Skeletal muscle satellite cell (primary cell): ENCODE data around the gene SOD1.
A peak's percentile ranks its signal among the peaks of the same experiment; 100 is the strongest.

Experiments
- H3K27me3 ChIP-seq: 2 replicates; pipeline ENCODE4 v1.7.0; 2013; ENCODE audit warnings: low read length; ENCODE audit not compliant: control insufficient read depth, insufficient read depth
- H3K36me3 ChIP-seq: 2 replicates; pipeline ENCODE4 v1.7.0; 2013; ENCODE audit warnings: mild to moderate bottlenecking, control low read depth, low read length; ENCODE audit not compliant: insufficient read depth
- H3K4me1 ChIP-seq: 2 replicates; pipeline ENCODE4 v1.7.0; 2013; ENCODE audit warnings: low read length; ENCODE audit not compliant: control insufficient read depth, insufficient read depth
- H3K4me2 ChIP-seq: 2 replicates; pipeline ENCODE4 v1.7.0; 2013; ENCODE audit warnings: mild to moderate bottlenecking, low read length
- H3K4me3 ChIP-seq: 2 replicates; pipeline ENCODE4 v1.7.0; 2013; ENCODE audit warnings: low read length
- H3K9ac ChIP-seq: 2 replicates; pipeline ENCODE4 v1.7.0; 2013; ENCODE audit warnings: mild to moderate bottlenecking, low read depth, low read length, moderate library complexity
- H3K9me3 ChIP-seq: replicated peaks from 2 replicates; pipeline ENCODE4 v1.7.0; 2013; ENCODE audit warnings: mild to moderate bottlenecking, control low read depth, low read length

Gene SOD1

GRCh38 chr21:31684918-31685317 is 25.4 kb downstream of the SOD1 start:
- Histone ChIP-seq H3K9me3 (no peaks in the 10 kb centered on the region), H3K4me3 (no peak overlapping the region), H3K9ac (no peak overlapping the region), H3K4me1 (no peaks in the 10 kb centered on the region), H3K4me2 (no peak overlapping the region), H3K36me3 (peaks cover 59% of the 10 kb centered on the region), H3K27me3 (no peaks in the 10 kb centered on the region)

GRCh38 chr21:31686272-31686915 is 26.9 kb downstream of the SOD1 start:
- H3K9ac ChIP-seq: no peak overlapping the region
- H3K36me3 ChIP-seq: peaks cover 71% of the 10 kb centered on the region
- no peaks in the 10 kb centered on the region for H3K4me1 ChIP-seq
- no peaks in the 10 kb centered on the region for H3K27me3 ChIP-seq
- H3K9me3 ChIP-seq: no peaks in the 10 kb centered on the region
- H3K4me3 ChIP-seq: no peak overlapping the region
- no peak overlapping the region for H3K4me2 ChIP-seq

- Histone ChIP-seq H3K4me1 (no peaks in the 10 kb centered on the region), H3K4me3 (no peak overlapping the region), H3K9ac (no peak overlapping the region), H3K4me2 (no peak overlapping the region), H3K36me3 (peaks cover 78% of the 10 kb centered on the region), H3K27me3 (no peaks in the 10 kb centered on the region), H3K9me3 (no peaks in the 10 kb centered on the region)
Observed at GRCh38 chr21:31687108-31687507, 27.6 kb downstream of the SOD1 start.

- Histone ChIP-seq H3K4me1 (no peaks in the 10 kb centered on the region), H3K9ac (no peak overlapping the region), H3K4me2 (no peak overlapping the region), H3K27me3 (no peaks in the 10 kb centered on the region), H3K4me3 (no peak overlapping the region), H3K9me3 (no peaks in the 10 kb centered on the region), H3K36me3 (peaks cover 80% of the 10 kb centered on the region)
Observed at GRCh38 chr21:31688603-31689368, 29.3 kb downstream of the SOD1 start.

- Histone ChIP-seq H3K4me3 (no peak overlapping the region), H3K4me2 (no peak overlapping the region), H3K4me1 (no peaks in the 10 kb centered on the region), H3K9ac (no peak overlapping the region), H3K27me3 (no peaks in the 10 kb centered on the region), H3K9me3 (no peaks in the 10 kb centered on the region), H3K36me3 (peaks cover 81% of the 10 kb centered on the region)
Observed at GRCh38 chr21:31693222-31693621, 33.7 kb downstream of the SOD1 start.

GRCh38 chr21:31696424-31696823 is 36.9 kb downstream of the SOD1 start:
- Histone ChIP-seq H3K9ac (no peak overlapping the region), H3K36me3 (peaks cover 86% of the 10 kb centered on the region), H3K4me3 (no peak overlapping the region), H3K27me3 (no peaks in the 10 kb centered on the region), H3K4me2 (no peak overlapping the region), H3K4me1 (no peaks in the 10 kb centered on the region), H3K9me3 (no peaks in the 10 kb centered on the region)

GRCh38 chr21:31698461-31698860 is 39.0 kb downstream of the SOD1 start:
- H3K36me3 ChIP-seq: peaks cover 75% of the 10 kb centered on the region
- no peak overlapping the region for H3K4me3 ChIP-seq
- no peaks in the 10 kb centered on the region for H3K9me3 ChIP-seq
- no peak overlapping the region for H3K4me2 ChIP-seq
- H3K9ac ChIP-seq: no peak overlapping the region
- no peaks in the 10 kb centered on the region for H3K27me3 ChIP-seq
- H3K4me1 ChIP-seq: no peaks in the 10 kb centered on the region

- Histone ChIP-seq H3K36me3 (peaks cover 62% of the 10 kb centered on the region), H3K9me3 (no peaks in the 10 kb centered on the region), H3K4me1 (no peaks in the 10 kb centered on the region), H3K4me3 (no peak overlapping the region), H3K27me3 (no peaks in the 10 kb centered on the region), H3K4me2 (no peak overlapping the region), H3K9ac (no peak overlapping the region)
Observed at GRCh38 chr21:31700040-31700439, 40.5 kb downstream of the SOD1 start.

- H3K4me2 ChIP-seq: no peak overlapping the region
- peaks cover 22% of the 10 kb centered on the region for H3K4me1 ChIP-seq
- no peaks in the 10 kb centered on the region for H3K9me3 ChIP-seq
- H3K36me3 ChIP-seq: peaks cover 8% of the 10 kb centered on the region
- H3K9ac ChIP-seq: no peak overlapping the region
- H3K27me3 ChIP-seq: no peaks in the 10 kb centered on the region
- H3K4me3 ChIP-seq: no peak overlapping the region
Observed at GRCh38 chr21:31706562-31706961, 47.1 kb downstream of the SOD1 start.

GRCh38 chr21:31707499-31707898 is 48.0 kb downstream of the SOD1 start:
- Histone ChIP-seq H3K4me3 (no peak overlapping the region), H3K4me1 (peaks cover 27% of the 10 kb centered on the region), H3K9ac (no peak overlapping the region), H3K36me3 (no peaks in the 10 kb centered on the region), H3K4me2 (no peak overlapping the region), H3K9me3 (no peaks in the 10 kb centered on the region), H3K27me3 (no peaks in the 10 kb centered on the region)

- no peaks in the 10 kb centered on the region for H3K27me3 ChIP-seq
- H3K4me2 ChIP-seq: no peak overlapping the region
- no peaks in the 10 kb centered on the region for H3K9me3 ChIP-seq
- no peak overlapping the region for H3K4me3 ChIP-seq
- H3K9ac ChIP-seq: no peak overlapping the region
- no peaks in the 10 kb centered on the region for H3K36me3 ChIP-seq
- H3K4me1 ChIP-seq: peaks cover 33% of the 10 kb centered on the region
Observed at GRCh38 chr21:31708541-31708940, 49.0 kb downstream of the SOD1 start.

GRCh38 chr21:31710586-31710985 is 51.1 kb downstream of the SOD1 start:
- no peaks in the 10 kb centered on the region for H3K36me3 ChIP-seq
- H3K9me3 ChIP-seq: no peaks in the 10 kb centered on the region
- peak overlapping the region; percentile 53 for H3K4me2 ChIP-seq
- no peaks in the 10 kb centered on the region for H3K27me3 ChIP-seq
- H3K4me3 ChIP-seq: no peak overlapping the region
- H3K9ac ChIP-seq: peak overlapping the region; percentile 59
- peaks cover 48% of the 10 kb centered on the region for H3K4me1 ChIP-seq
